Loucy (cell line): ENCODE data around the gene SPCS2.
A peak's percentile ranks its signal among the peaks of the same experiment; 100 is the strongest.

ENCODE experiments used
- H2AFZ ChIP-seq: fragments of 200-600 bp; sonication (generic); 2 replicates; pipeline ENCODE4 v1.6.0; 2016; ENCODE audit warnings: antibody characterized with exemption, mild to moderate bottlenecking, low read length, moderate library complexity
- H3F3A ChIP-seq: fragments of 200-600 bp; 2 replicates; pipeline ENCODE4 v1.6.0; 2016; ENCODE audit warnings: antibody characterized with exemption, low read depth, mild to moderate bottlenecking
- H3K27me3 ChIP-seq: fragments of 200-600 bp; sonication (generic); 2 replicates; pipeline ENCODE4 v1.6.1; 2014; ENCODE audit warnings: low read length, mild to moderate bottlenecking; ENCODE audit not compliant: insufficient read depth, poor library complexity, severe bottlenecking
- H3K36me3 ChIP-seq: fragments of 200-600 bp; sonication (generic); 2 replicates; pipeline ENCODE4 v1.6.1; 2016; ENCODE audit warnings: low read length; ENCODE audit not compliant: insufficient read depth
- H3K4me1 ChIP-seq: fragments of 200-600 bp; sonication (generic); 2 replicates; pipeline ENCODE4 v1.5.1; 2014; ENCODE audit warnings: low read length, mild to moderate bottlenecking; ENCODE audit not compliant: insufficient read depth, poor library complexity, severe bottlenecking
- H3K4me2 ChIP-seq: fragments of 200-600 bp; sonication (generic); 2 replicates; pipeline ENCODE4 v1.6.0; 2014; ENCODE audit warnings: antibody characterized with exemption, low read length, low read depth, mild to moderate bottlenecking; ENCODE audit not compliant: poor library complexity, severe bottlenecking
- H3K4me3 ChIP-seq: fragments of 200-600 bp; sonication (generic); 2 replicates; pipeline ENCODE4 v1.5.1; 2014; ENCODE audit warnings: low read length, mild to moderate bottlenecking, mixed read lengths; ENCODE audit not compliant: poor library complexity, severe bottlenecking
- H3K79me2 ChIP-seq: fragments of 200-600 bp; sonication (generic); 2 replicates; pipeline ENCODE4 v1.6.1; 2014; ENCODE audit warnings: low read length; ENCODE audit not compliant: insufficient read depth
- H3K9ac ChIP-seq: fragments of 200-600 bp; sonication (generic); 2 replicates; pipeline ENCODE4 v1.6.0; 2014; ENCODE audit warnings: mild to moderate bottlenecking, low read depth, low read length, moderate library complexity; ENCODE audit not compliant: poor library complexity, severe bottlenecking
- H3K9me2 ChIP-seq: fragments of 200-600 bp; sonication (generic); replicated peaks from 2 replicates; pipeline ENCODE4 v1.6.1; 2016; ENCODE audit warnings: low read depth, low read length, mixed read lengths
- H3K9me3 ChIP-seq: fragments of 200-600 bp; sonication (generic); 2 replicates; pipeline ENCODE4 v1.6.1; 2014; ENCODE audit warnings: mild to moderate bottlenecking, antibody characterized with exemption, low read length, low read depth; ENCODE audit not compliant: insufficient read depth
- H4K20me1 ChIP-seq: fragments of 200-600 bp; sonication (generic); 2 replicates; pipeline ENCODE4 v1.6.0; 2014; ENCODE audit warnings: antibody characterized with exemption, low read length, mild to moderate bottlenecking; ENCODE audit not compliant: insufficient read depth, poor library complexity, severe bottlenecking
- CTCF ChIP-seq: fragments of 200-600 bp; sonication (generic); conservative IDR thresholded peaks from 2 replicates; pipeline ENCODE4 v1.5.1; 2014; ENCODE audit warnings: mild to moderate bottlenecking, antibody characterized with exemption, low read length
- EZH2phosphoT487 ChIP-seq: fragments of 200-600 bp; IDR thresholded peaks from 2 replicates; pipeline ENCODE4 v1.6.1; 2018; ENCODE audit warnings: antibody characterized with exemption, mild to moderate bottlenecking, moderate library complexity, borderline replicate concordance

The SPCS2 gene

DNA sequence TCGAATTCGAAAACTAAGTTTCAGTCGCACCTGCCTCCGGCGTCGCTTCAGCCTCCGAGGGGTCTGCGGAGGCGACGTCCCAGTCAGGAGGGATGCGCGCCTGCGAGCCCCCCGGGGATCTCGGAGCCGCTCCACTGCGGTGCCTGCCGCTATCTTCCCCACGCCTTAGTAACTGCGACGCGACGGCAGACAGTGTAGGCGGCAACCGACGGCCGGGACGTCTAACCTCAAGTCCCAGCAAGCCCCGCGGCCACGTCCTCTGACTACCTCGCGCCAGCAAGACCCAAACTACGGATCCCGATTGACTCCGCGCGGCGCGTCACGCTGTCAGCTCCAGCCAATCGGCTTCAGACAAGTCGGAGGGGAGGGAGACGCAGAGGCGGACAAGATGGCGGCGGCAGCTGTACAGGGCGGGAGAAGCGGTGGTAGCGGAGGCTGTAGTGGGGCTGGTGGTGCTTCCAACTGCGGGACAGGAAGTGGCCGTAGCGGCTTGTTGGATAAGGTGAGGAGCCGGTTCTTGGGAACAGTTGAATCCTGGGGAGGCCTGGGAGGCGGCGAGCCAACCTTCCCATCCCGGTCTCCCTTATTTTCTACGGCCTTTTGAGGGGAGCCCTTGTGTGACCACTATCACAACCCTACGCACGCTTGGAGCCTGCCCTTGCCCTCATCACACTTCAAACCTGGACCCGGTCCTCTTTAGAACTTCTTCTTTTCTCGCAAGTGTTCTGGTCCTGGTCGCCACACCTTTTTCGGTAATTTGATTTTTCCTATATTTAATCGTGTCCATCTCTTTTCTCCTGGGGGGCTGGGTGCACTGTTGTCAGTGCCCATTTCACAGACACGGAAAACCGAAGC, at the start of gene SPCS2, which contains the start of gene XRRA1:
TSS of gene SPCS2 (plus strand) at position 369 of the 855 bp plus-strand sequence. CDS start at position 389, 20 bp downstream.
TSS of gene XRRA1 (minus strand) at position 194 of the 855 bp plus-strand sequence. CDS start 8,213 bp downstream, outside the sequence.
- Histone ChIP-seq H2AFZ (peak within 1 kb of the TSS; percentile 87), H3K79me2 (peaks cover 51% of the 10 kb centered on the region)

DNA sequence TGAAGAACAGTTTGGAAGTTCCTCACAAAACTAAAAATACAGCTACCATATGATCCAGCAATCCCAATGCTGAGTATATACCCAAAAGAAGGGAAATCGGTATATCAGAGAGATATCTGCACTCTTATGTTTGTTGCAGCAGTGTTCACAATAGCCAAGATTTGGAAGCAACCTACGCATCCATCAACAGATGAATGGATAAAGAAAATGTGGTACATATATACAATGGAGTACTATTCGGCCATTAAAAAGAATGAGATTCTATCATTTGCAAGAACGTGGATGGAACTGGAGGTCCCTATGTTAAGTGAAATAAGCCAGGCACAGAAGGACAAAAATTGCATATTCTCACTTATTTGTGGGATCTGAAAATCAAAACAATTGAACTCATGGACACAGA, 46.7 kb upstream of the SPCS2 start:
- Histone ChIP-seq H3K9ac (no peak overlapping the region), H3F3A (no peaks in the 10 kb centered on the region), H3K4me2 (no peak overlapping the region), H3K27me3 (no peaks in the 10 kb centered on the region), H4K20me1 (no peaks in the 10 kb centered on the region), H3K4me1 (no peaks in the 10 kb centered on the region), H3K4me3 (no peak overlapping the region), H2AFZ (no peak overlapping the region), H3K9me3 (0 out of 2 replicates have a peak, but pooled peaks cover 4% of the 10 kb centered on the region), H3K79me2 (no peaks in the 10 kb centered on the region), H3K9me2 (no peaks in the 10 kb centered on the region), H3K36me3 (no peaks in the 10 kb centered on the region)
- TF ChIP-seq EZH2phosphoT487, result no peak

More for the DNA sequence above, at the start of gene SPCS2, which contains the start of gene XRRA1:
- H3K4me2 ChIP-seq, result peak within 1 kb of the TSS; percentile 92
- H3K9ac ChIP-seq, result peak within 1 kb of the TSS; percentile 97
- TF ChIP-seq CTCF (no peak), EZH2phosphoT487 (no peak)
- no peaks in the 10 kb centered on the region for H3K27me3 ChIP-seq
- H3K9me2 ChIP-seq, result no peaks in the 10 kb centered on the region
- peak within 1 kb of the TSS; percentile 94 for H3K4me3 ChIP-seq
- peaks cover 41% of the 10 kb centered on the region for H4K20me1 ChIP-seq
- no peaks in the 10 kb centered on the region for H3K36me3 ChIP-seq
- no peaks in the 10 kb centered on the region for H3F3A ChIP-seq
- H3K4me1 ChIP-seq, result peaks cover 45% of the 10 kb centered on the region
- no peaks in the 10 kb centered on the region for H3K9me3 ChIP-seq

DNA sequence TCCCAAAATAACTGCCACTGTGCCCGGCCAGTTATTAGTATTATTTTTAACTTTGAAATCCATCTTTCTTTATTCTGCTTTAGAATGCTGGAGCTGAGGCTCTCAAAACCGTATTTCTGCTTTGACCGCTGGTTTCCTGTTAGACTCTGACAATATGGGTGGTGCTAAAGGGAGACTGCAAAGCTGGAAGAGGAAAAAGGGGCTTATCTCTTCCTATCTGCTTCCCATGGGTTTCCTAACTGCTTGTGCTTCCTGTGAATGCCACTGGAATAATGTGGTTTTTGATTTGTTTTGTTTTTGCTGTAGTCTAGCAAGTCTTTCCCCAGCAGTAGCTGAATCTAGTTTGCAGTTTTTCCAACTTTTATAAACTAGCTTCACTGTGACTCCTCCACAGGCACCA, 43.7 kb upstream of the SPCS2 start:
- Histone ChIP-seq H3K4me1 (no peaks in the 10 kb centered on the region), H4K20me1 (no peaks in the 10 kb centered on the region), H3K27me3 (no peaks in the 10 kb centered on the region), H3K9me3 (0 out of 2 replicates have a peak, but pooled peaks cover 4% of the 10 kb centered on the region), H3K9me2 (no peaks in the 10 kb centered on the region), H3K79me2 (no peaks in the 10 kb centered on the region), H3K4me3 (no peak overlapping the region), H3K9ac (no peak overlapping the region), H3K4me2 (no peak overlapping the region), H3K36me3 (no peaks in the 10 kb centered on the region), H3F3A (no peaks in the 10 kb centered on the region), H2AFZ (no peak overlapping the region)
- TF ChIP-seq CTCF (no peak), EZH2phosphoT487 (no peak)
